ENCODE results near the gene TAC4. TPM values are rescaled to one million over a fixed set of nuclear protein-coding genes. Genes with fewer than 3 reads are reported as not detected.

The TAC4 gene
- total and polyA plus RNA-seq, 2 donors (not counting 3 experiments of a cell fraction or from before 2014, with no cell fraction given), result 0.19 TPM; not detected in 1

DNA sequence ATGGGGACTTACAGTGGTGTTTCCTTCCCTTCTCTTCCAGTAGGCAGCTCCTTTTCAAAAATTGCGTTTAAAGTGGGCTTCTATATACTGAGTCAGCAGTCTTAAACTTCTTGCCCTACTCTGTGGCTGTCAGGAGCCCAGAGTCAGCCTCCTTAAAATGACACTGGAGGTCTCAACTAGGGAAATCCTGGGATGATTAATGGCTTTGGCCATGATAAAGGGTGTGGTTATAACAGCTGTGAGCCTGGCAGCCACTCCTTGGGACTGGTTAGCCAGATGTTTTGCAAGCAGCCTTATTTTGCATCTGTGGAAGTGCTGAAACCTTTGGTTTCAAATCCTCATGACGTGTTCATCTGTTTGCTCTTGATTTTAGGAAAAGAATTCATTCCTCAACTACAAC lies 25.0 kb downstream of the TAC4 start:
- H3K9me3 ChIP-seq (replicated peaks; ENCODE audit: control insufficient read depth, insufficient read depth, low read length), result no peaks in the 10 kb centered on the region
- peaks cover 23% of the 10 kb centered on the region for H3K4me1 ChIP-seq (ENCODE audit: control insufficient read depth, extremely low read depth, insufficient read depth, low read length)
- H3K9ac ChIP-seq (replicated peaks; ENCODE audit: extremely low read depth, insufficient read depth, low read length), result no peak overlapping the region
- H3K36me3 ChIP-seq (ENCODE audit: control insufficient read depth in 2 of 2, extremely low read depth in 1 of 2, insufficient read depth in 2 of 2, low read length in 2 of 2), result peaks cover 36 to 50% of the 10 kb centered on the region in 2 experiments
- no peaks in the 10 kb centered on the region for H3K27me3 ChIP-seq (ENCODE audit: control insufficient read depth in 2 of 2, insufficient read depth in 2 of 2, low read length in 2 of 2)
- no peaks in the 10 kb centered on the region for H3K9me1 ChIP-seq (replicated peaks; ENCODE audit: control insufficient read depth, extremely low read depth, insufficient read depth, low read length)
- TF ChIP-seq JUN (IDR thresholded peaks at IDR 0.05; ENCODE audit: borderline replicate concordance, insufficient read depth, insufficient read length, low read depth) (no peak), CTCF (IDR thresholded peaks at IDR 0.05; ENCODE audit: extremely low read depth in 1 of 2, insufficient read depth in 1 of 2, low read depth in 1 of 2, low read length in 2 of 2) (no peak)
- ChIA-PET CTCF (interaction anchor here (1.0 to 1.4 kb wide), 4 partner anchors 10 to 255 kb away, joined by 3 to 4 read pairs (median 3); no protein-coding TSS in a partner anchor), POLR2A (no interaction called here)
- dilution Hi-C loops (cut with MboI; ENCODE audit: extremely low pct_ligation_motif_present, low sequenced_read_pairs), result no loop called here
- intact Hi-C loops (cut with micrococcal nuclease), result no loop called here
- H2AFZ ChIP-seq (ENCODE audit: low read depth, low read length), result no peak overlapping the region
- no peak overlapping the region for H3K4me2 ChIP-seq (ENCODE audit: insufficient read depth, low read length)
- FAIRE-seq (no peak), DNase-seq (ENCODE audit: low read depth, low spot score) (no peak)
- peaks cover 4% of the 10 kb centered on the region for H3K79me2 ChIP-seq (ENCODE audit: control insufficient read depth, insufficient read depth, low read length)
- no TSS peak for BruUV-seq (replicated peaks)
- no peak overlapping the region for H3K27ac ChIP-seq (ENCODE audit: insufficient read depth, low read depth, low read length)
- no peaks in the 10 kb centered on the region for H4K20me1 ChIP-seq (replicated peaks; ENCODE audit: control insufficient read depth, extremely low read depth, insufficient read depth, low read length)
- no peak overlapping the region for H3K4me3 ChIP-seq (replicated peaks in 1 of 3; ENCODE audit: insufficient read depth in 1 of 3, low read depth in 1 of 3, low read length in 3 of 3)

DNA sequence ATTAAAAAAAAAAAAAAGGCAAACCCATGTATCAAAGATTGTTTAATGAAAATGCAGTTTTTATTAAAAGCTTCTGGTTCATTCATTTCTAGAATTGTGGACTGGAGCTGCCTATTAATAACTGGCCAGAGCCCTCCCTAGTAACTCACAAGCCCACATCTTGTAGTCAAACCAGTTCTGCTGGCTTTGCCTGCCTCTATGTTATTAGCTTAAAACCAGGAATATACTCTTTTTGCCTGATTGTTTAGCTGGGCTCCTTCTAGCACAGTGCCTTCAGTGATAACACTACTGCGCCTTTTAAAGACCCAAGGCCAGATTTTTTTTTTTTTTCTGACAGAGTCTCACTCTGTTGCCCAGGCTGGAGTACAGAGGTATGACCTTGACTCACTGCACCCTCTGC lies 26.0 kb downstream of the TAC4 start:
- FAIRE-seq, result no peak
- no peak overlapping the region for H2AFZ ChIP-seq (ENCODE audit: low read depth, low read length)
- H3K27me3 ChIP-seq (ENCODE audit: control insufficient read depth in 2 of 2, insufficient read depth in 2 of 2, low read length in 2 of 2), result no peaks in the 10 kb centered on the region
- H3K36me3 ChIP-seq (ENCODE audit: control insufficient read depth in 2 of 2, extremely low read depth in 1 of 2, insufficient read depth in 2 of 2, low read length in 2 of 2), result peaks cover 30 to 47% of the 10 kb centered on the region in 2 experiments
- no TSS peak for BruUV-seq (replicated peaks)
- H3K4me1 ChIP-seq (ENCODE audit: control insufficient read depth, extremely low read depth, insufficient read depth, low read length), result peaks cover 23% of the 10 kb centered on the region
- dilution Hi-C loops (cut with MboI; ENCODE audit: extremely low pct_ligation_motif_present, low sequenced_read_pairs), result no loop called here
- no peak overlapping the region for H3K4me3 ChIP-seq (replicated peaks in 1 of 3; ENCODE audit: insufficient read depth in 1 of 3, low read depth in 1 of 3, low read length in 3 of 3)
- POLR2A ChIA-PET, result interaction anchor here (0.5 kb wide), 1 partner anchor 58 kb away, joined by 6 read pairs; the partner anchor contains the start of gene FAM117A
- TF ChIP-seq GATA2 (IDR thresholded peaks at IDR 0.05; ENCODE audit: insufficient read depth, insufficient read length, low read depth, low read length), result no peak
- no peak for TF ChIP-seq MYC (IDR thresholded peaks at IDR 0.05; ENCODE audit: low read depth, low read length)
- no peak for TF ChIP-seq CTCF (IDR thresholded peaks at IDR 0.05; ENCODE audit: extremely low read depth in 1 of 2, insufficient read depth in 1 of 2, low read depth in 1 of 2, low read length in 2 of 2)
- no peak for TF ChIP-seq FOS (IDR thresholded peaks at IDR 0.05; ENCODE audit: borderline replicate concordance, insufficient read depth, low read length)
- no peak for TF ChIP-seq POLR2A (IDR thresholded peaks at IDR 0.05; ENCODE audit: low read depth, low read length)
- TF ChIP-seq MAX (IDR thresholded peaks at IDR 0.05; ENCODE audit: insufficient read depth, insufficient read length), result no peak
- TF ChIP-seq JUN (IDR thresholded peaks at IDR 0.05; ENCODE audit: borderline replicate concordance, insufficient read depth, insufficient read length, low read depth), result no peak
- no peak for TF ChIP-seq POLR2AphosphoS5 (IDR thresholded peaks at IDR 0.05; ENCODE audit: insufficient read depth, low read depth, low read length)
- TF ChIP-seq EZH2 (IDR thresholded peaks at IDR 0.05; ENCODE audit: borderline replicate concordance, low read depth, low read length, severe bottlenecking), result no peak
- H3K4me2 ChIP-seq (ENCODE audit: insufficient read depth, low read length), result no peak overlapping the region
- peaks cover 4% of the 10 kb centered on the region for H3K79me2 ChIP-seq (ENCODE audit: control insufficient read depth, insufficient read depth, low read length)
- H3K9ac ChIP-seq (replicated peaks; ENCODE audit: extremely low read depth, insufficient read depth, low read length), result no peak overlapping the region
- no peak overlapping the region for H3K27ac ChIP-seq (ENCODE audit: insufficient read depth, low read depth, low read length)
- H3K9me3 ChIP-seq (replicated peaks; ENCODE audit: control insufficient read depth, insufficient read depth, low read length), result no peaks in the 10 kb centered on the region
- intact Hi-C loops (cut with micrococcal nuclease), result no loop called here
- CTCF ChIA-PET, result interaction anchor here (0.5 to 1.1 kb wide), 5 partner anchors 10 to 254 kb away, joined by 3 to 5 read pairs (median 3); no protein-coding TSS in a partner anchor
- H3K9me1 ChIP-seq (replicated peaks; ENCODE audit: control insufficient read depth, extremely low read depth, insufficient read depth, low read length), result no peaks in the 10 kb centered on the region
- no peaks in the 10 kb centered on the region for H4K20me1 ChIP-seq (replicated peaks; ENCODE audit: control insufficient read depth, extremely low read depth, insufficient read depth, low read length)
- DNase-seq (ENCODE audit: low read depth, low spot score), result no peak
